Activated CD4-positive, alpha-beta T cell treated with anti-CD3 and anti-CD28 coated beads, Interleukin-2, amount 50 U/mL, for 16 hours (primary cell): ENCODE results near the gene SMCHD1.
"Not testable (repeated sequence)": the region's sequence is repeated elsewhere in the genome, so short reads cannot be mapped to it uniquely, and the experiment has no call there.

Experiments used
- DNase-seq: peaks from one replicate; pipeline ENCODE4 v3.0.0-alpha.2; 2020

Gene SMCHD1

DNA sequence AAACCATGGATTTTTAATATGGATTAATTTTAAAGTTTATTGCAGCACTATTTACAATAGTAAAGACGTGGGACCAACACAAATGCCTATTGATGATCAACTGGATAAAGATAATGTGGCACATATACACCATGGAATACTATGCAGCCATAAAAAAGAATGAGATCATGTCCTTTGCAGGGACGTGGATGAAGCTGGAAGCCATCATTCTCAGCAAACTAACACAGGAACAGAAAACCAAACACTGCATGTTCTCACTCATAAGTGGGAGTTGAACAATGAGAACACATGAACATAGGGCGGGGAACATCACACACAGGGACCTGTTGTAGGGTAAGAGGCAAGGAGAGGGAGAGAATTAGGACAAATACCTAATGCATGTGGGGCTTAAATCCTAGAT is 5.3 kb downstream of the SMCHD1 start:
- not testable (repeated sequence) for DNase-seq

DNA sequence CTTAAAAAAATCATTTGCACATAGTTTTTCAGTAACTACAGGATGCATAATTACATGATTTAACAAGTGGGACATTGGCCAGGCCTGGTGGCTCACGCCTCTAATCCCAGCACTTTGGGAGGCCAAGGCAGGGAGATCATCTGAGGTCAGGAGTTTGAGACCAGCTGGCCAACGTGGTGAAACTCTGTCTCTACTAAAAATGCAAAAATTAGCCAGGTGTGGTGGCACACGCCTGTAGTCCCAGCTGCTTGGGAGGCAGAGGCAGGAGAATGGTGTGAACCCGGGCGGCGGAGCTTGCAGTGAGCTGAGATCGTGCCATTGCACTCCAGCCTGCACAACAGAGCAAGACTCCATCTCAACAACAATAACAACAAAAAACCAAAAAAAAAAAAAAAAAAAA is 6.8 kb downstream of the SMCHD1 start:
- not testable (repeated sequence) for DNase-seq

DNA sequence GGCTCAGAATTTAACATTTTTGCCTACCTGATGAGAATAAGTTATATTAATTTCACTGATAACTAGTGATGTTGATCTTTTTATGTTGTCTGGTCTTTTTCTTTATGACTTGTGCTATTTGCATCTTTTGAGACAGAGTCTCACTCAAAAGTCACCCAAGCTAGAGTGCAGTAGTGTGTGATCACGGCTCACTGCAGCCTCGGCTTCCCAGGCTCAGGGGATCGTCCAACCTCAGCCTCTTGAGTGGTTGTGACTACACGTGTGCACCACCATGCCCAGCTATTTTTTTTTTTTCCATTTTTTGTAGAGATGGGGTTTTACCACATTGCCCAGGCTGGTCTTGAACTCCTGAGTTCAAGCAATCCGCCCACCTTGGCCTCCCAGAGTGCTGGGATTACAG is 7.5 kb downstream of the SMCHD1 start:
- no peak for DNase-seq

DNA sequence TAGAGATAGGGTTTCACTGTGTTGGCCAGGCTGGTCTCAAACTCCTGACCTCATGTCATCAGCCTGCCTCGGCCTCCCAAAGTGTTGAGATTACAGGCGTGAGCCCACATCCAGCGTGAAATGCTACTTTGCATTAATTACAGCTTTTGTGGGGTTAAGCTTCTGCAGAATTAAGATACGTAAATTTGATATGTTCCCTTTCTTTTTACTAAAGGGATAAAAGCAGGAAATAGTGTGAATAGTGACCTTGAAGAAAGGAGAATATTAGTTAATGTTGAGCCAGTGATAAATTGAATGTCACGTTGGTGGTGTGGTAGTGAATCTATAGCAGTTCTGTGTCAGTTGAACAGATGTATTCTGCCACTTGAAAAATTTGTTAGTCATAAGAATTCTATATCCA is 16.9 kb downstream of the SMCHD1 start:
- no peak for DNase-seq

DNA sequence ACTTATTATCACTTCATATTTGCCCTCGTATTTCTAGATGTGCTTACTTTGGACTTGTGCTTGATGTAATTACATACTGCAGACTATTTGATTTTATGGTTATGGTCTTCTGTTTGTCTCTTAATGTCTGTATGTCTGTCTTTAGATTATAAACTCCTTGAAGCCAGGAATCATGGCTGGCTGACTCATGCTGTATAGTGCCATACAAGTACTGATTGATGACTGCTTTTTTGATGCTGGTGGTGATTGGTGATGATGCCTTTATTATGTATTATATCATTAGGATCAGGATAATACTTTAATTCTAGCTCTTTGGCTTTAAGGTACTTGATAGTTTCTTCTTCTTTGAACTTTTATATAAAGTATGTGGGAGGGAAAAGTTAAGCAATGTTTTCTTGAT is 17.3 kb downstream of the SMCHD1 start:
- no peak for DNase-seq

DNA sequence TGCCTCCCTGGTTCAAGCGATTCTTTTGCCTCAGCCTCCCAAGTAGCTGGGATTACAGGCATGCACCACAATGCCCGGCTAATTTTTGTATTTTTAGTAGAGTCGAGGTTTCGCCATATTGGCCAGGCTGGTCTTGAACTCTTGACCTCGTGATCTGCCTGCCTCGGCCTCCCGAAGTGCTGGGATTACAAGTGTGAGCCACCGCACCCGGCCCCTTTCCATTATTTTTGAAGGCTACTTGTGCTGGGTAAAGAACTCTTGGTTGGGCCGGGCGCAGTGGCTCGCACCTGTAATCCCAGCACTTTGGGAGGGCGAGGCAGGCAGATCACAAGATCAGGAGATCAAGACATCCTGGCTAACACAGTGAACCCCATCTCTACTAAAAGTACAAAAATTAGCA is 23.4 kb downstream of the SMCHD1 start:
- not testable (repeated sequence) for DNase-seq

DNA sequence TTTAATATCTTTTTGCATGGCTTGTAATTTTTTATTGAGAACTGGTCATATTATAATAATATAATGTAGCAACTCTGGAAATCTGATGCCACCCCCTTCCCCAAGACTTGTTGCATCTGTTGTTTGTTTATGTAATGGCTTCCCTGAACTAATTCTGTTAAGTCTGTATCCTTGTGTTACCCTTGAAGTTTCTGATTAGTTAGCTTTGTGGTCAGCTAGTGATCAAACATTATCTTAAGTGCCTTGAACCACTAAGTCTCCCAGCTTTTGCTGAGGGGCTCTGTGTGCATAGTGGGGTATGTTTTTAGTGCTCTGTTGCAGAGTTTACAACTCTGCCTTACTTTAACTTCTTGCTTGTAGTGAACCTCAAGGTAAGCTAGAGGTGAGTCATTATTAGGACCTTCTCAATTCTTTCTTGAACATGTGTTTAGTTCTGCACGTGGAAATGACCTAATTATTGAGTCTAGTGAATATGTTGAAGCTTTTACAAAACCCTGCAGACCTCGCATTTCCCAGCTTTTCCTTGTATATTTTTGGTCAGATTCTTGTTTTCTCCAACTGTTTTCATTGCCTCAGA is 24.8 kb downstream of the SMCHD1 start:
- no peak for DNase-seq

DNA sequence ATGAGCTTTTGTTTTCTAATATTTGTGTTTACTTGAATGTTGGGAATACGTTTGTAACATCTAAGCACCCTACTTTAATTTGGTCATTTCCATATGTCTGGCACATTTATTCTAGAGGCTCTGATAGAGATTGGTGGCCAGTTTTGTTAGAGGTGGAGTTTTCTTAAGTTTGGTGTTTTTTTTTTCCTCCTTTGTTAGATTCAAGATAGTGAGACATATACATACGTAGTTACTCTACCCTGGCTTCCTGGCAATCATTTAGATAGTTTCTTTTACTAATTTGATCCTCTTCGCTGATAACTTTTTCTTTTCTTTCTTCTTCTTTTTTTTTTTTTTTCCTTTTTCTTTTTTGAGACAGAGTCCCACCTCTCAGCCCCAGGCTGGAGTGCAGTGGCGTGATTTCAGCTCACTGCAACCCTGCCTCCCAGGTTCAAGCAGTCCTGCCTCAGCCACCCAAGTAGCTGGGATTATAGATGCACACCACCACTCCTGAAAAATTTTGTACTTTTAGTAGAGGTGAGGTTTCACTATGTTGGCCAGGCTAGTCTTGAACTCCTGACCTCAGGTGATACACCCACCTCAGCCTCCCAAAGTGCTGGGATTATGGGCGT is 26.6 kb downstream of the SMCHD1 start:
- peak; percentile 12 for DNase-seq

DNA sequence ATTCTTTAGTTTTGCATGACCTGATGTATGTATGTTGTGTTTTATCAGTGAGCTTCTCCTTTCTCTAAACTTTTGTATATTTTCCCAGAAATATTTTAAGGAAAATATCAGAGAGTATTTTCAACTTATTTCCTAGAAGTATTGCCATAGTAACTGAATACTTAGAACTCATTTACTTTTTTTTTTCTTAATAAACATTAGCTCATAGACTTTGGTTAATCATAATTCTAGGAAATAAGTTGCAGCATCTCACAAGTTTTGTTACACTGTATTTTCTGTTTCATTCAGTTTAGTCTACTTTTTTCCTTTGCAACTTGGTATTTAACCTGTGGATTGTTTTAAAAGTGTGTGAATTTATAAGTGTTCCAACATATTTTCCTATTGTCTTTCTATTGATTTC is 27.5 kb downstream of the SMCHD1 start:
- DNase-seq: no peak

DNA sequence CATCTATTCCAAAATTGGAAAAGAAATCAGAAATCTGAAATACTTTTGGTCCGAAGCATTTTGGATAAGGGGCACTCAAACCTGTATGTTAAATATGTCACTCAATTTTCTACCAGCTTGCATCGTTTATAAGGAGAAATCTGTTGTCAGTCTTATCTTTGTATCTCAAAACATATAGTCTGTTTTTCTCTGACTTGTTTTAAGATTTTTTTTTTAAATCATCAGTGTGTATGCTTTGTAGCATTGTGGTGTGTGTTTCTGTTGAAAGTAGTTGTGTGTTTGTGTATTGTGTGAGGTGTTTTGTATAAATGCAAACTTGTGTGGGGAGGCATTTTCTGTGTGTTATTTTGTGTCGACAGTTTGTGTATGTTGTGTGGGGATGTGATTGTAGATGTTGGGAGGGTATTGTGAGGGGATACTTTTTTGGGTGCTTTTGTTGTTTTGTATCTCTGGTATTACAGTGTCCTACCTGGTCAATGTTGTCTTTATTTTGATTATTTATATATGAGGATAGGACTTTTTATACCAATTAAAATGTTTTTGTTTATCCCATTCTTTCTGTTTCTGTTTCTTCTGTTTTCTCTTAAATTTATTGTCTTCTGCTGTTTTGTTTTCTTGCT is 30.9 kb downstream of the SMCHD1 start:
- no peak for DNase-seq

DNA sequence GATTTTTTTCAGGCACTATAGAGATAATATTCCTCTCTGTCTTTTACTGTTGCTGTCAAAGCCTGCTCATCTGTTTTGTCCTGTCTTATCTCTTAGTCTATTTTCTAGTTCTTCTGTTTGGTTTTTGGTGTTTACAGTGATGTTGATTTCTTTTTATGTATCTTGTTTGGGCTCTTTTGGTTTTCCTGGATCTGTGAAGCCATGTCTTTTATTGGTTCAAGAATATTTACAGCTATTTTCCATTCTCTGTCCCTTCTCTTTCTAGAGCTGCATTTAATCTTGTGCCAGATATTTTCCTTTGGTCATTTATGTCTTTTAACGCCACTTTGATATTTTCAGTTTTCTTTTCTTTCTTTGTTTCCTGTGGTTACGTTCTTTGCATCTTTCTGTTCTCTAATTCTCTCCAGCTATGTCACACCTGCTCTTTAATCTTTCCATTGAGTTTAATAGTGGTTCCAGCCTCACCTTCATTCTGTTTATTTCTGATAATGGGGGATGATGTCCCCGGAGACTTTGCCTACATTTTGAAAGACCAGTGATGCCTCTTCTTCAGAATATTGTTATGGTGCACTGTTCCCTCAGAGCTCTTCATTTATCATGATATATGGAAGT is 32.0 kb downstream of the SMCHD1 start:
- peak; percentile 7 for DNase-seq

DNA sequence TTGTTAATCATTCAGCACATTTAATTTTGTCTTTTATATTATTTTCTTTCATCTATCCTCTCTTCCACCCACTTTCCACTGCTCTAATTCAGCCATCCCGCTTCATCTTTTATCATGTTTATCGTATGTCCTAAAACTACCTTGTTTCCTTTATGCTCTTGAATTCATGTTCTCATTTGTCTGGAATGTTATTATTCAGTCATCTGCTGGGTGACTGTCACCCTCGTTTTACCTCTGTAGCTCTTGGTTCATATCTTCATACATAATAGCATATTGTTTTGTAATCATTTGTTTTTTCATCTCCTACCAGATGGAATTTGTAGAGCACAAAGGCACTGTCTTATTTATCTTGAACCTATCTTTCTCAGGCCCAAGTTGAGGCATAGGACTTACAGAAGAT is 37.0 kb downstream of the SMCHD1 start:
- DNase-seq: no peak

DNA sequence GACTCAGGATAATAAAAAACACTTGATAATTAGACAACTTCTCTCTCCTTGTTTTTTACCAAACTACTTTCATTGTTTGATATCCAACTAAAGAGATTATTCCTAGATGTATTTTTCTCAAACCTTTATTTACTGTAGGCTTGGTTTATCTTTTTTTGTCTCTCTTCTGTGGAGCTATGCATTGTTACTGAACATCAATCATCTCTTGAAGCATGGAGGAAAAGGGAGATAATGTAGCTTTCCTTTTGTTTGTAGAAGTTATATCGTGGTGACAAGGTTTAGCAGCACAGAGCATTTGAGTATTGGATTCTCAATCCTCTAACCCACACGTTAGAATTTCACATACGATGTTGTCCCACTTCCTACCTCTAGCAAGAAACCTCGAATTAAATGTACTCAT is 41.7 kb downstream of the SMCHD1 start:
- DNase-seq: no peak

DNA sequence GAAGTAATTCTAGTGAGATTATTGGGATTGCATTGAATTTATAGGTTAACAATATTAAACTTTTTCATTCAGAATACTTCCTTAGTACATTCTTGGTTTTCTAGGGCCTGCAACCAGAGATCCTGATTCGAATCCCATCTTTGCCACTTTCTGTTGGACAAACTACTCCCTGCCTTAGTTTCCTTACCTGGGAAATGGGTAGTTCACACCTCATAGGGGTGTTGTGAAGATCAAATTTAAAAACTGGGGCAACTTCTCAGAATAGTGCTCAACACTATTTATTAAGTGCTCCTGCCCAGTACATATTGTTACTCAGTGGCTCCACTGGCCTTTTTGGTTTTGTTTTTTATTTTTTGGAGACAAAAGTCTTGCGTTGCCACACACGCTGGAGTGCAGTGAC is 43.5 kb downstream of the SMCHD1 start:
- DNase-seq: no peak

DNA sequence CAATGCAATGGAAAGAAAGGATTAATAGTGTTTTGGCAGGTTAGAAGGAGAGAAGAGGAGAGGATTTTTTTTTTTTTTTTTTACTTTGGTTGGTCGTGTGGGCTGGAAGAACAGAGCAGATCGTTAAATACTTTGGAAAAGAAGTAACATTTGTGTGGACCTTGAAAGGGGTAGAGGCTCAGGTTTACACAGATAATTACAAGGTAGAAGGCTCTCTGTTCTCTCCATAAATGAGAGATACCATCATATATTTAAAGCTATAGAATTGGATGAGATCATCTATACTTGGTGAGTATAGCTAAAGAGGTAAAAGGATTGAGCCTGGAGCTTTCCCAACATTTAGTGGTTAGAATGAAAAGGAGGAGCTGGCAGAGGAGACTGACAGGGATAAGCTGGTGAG is 49.0 kb downstream of the SMCHD1 start:
- no peak for DNase-seq

DNA sequence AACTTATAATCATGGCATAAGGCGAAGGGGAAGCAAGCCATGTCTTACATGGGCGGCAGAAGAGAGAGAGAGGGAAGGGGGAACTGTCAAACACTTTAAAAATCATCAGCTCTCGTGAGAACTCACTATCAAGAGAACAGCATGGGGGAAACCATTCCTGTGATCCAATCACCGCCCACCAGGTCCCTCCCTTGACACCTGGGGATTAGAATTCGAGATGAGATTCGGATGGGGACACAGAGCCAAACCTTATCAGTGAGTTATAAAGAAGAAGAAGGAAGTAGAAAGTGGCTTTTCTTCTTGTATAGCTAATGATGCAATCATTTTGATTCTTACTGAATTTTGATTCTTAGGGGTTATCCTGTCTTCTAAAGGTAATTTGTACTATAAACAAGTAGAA is 51.4 kb downstream of the SMCHD1 start:
- DNase-seq: no peak

DNA sequence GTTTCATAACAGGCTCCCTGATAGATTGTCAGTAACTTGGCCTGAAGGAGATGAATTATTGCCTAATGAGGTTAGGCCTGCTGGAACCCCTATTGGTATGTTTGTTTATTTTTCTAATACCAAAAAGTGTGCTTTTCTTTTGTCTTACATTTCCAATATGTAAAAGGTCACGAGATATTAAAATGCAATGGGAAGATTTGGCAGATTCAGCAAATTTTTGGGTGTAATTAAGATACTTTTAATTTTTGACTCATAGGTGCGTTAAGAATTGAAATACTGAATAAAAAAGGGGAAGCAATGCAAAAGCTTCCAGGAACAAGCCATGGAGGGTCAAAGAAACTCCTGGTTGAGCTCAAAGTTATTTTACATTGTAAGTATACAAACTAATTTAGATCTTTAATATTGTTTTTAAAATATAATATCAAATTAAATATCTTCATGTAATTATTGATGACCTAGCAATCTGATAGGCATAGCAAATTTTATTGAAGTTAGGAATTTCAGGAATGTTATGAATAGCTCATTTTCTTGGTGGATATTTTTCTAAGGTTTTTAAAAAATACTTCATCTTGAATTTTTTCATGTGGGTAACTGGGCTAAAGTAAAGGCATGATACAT is 52.1 kb downstream of the SMCHD1 start:
- DNase-seq: no peak

DNA sequence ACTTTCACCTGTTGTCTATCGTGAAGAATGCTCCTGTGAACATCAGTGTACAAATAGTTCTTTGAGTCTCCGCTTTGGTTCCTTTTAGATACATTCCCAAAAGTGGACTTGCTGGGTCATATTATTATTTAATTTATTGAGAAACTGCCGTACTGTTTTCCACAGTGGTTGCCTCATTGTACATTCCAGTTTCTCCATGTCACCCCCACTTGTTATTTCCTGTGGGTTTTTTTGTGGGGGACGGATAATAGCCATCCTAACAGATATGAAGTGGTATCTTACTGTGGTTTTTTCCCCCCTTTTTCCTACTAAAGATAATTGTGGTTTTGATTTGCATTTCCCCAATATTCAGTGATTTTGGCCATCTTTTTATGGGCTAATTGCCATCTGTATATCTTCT is 53.8 kb downstream of the SMCHD1 start:
- DNase-seq: no peak

DNA sequence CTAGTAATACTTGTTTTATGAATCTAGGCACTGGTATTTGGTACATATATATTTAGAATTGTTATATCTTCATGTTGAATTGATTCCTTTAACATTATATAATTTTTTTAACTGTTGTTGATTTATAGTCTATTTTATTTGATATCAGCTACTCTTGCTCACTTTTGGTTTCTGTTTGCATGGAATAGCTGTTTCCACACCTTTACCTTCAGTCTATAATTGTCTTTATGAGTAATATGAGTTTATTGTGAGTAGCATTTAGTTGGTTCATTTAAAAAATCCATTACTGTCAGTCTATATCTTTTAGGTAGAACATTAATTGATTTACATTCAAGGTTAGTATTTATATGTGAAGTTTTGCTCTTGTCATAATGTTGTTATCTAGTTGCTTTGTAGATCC is 58.6 kb downstream of the SMCHD1 start:
- no peak for DNase-seq

DNA sequence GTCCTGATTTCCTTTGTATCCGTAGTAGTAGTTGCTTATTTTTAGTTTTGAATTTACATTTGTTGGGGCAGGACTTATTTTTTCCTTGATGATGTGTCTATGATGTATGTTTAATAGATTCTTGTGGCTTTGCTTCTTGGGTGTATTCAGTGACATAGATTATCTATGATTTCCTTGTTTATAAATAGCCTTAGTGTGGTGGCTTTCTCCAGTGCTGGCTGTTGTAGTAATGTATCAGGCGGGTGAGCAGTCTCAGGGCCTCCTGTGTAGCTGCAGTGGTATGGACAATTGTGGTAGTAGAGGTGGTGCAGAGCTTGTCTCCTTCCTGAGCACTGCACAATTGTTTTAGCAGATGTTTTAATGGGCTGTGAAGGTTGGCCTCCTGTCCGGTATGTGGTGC is 60.5 kb downstream of the SMCHD1 start:
- no peak for DNase-seq

DNA sequence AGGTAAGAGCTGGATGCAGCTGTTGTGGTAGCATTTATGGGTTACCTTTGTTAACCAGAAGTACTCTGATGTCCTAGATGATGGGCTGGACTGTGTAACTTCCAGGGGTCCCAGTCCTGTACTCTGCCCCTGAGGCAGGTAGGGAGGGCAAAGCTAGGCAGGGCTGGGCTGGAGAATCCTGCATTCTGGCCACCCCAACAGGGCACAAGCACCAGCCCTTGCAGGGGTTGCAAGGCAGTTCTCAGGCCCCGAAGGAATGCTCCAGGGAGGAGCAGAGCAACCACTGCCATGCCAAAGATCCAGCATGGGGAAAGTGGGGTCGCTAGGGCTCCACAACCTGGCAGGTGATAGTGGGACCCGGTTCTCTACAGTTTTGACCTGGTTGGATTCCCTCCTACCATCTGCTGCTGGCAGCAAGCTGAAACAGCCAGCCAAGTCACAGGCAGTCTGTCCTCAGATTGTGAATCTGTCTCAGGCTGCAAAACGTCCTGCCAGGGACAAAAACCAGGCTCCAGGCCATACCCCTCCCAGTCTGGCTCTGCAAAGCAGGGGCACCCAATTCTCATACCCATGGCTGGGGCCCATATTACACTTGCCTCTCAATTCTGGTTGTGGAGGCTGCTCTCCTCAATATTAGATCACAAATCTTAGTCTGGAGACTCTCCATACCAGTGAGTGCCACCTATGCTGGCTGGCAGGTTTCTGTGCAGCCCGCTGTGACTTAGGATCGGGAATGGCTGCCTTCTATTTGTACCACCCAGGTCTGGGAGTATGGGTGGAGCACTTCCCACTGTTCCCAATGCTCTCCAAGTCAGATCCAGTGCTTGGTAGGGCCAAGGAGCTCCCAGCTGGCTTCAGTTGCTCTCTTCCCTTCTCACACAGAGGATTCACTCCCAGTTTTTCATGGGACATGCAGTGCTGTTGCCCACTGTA is 61.1 kb downstream of the SMCHD1 start:
- DNase-seq: no peak

DNA sequence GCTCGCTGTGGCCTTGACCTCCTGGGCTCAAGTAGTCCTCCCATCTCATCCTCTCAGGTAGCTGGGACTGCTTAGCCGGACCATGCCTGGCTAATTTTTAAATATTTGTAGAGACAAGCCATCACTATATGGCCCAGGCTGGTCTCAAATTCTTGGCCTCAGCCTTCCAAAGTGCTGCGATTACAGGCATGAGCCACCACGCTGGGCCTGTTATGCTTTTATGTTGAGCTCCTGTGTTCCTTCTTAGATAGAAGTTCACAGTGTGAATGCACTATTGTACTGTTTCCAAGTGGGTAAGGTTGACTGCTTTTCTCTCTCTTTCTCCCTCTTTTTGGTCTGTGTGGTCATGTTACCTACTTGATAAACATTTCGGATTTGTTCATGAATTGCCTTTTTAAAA is 61.9 kb downstream of the SMCHD1 start:
- DNase-seq: no peak

DNA sequence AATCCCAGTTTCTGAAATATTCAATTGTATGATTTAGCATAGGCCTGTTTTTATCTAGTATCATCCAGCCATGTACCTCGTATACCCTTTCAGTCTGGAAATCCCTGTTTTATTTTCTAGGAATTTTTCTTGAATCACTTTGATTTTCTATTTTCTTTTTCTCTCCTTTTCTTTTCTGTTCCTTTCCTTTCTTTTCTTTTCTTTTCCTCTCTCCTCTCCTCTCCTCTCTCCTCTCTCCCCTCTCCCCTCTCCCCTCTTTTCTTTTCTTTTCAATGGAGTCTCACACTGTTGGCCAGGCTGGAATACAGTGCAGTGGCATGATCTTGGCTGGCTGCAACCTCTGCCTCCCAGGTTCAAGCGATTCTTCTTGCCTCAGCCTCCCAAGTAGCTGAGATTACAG is 63.5 kb downstream of the SMCHD1 start:
- no peak for DNase-seq
